CD14-positive monocyte (primary cell): ENCODE data around the gene UNC45B. TPM values are rescaled to one million over a fixed set of nuclear protein-coding genes. Genes with fewer than 3 reads are reported as not detected.

ENCODE experiments used
- DNase-seq, 3 donors: peaks; one replicate each; pipeline ENCODE4 v3.0.0-alpha.2; 2011 to 2022
- H2AFZ ChIP-seq: 2 replicates; pipeline ENCODE4 v1.6.0; 2012; ENCODE audit warnings: mild to moderate bottlenecking, low read depth, low read length, inconsistent platforms; ENCODE audit not compliant: insufficient read depth, poor library complexity, severe bottlenecking
- H3K27ac ChIP-seq, 2 donors: 1 replicate in 1 of 2; 2 replicates in 1 of 2; pipeline ENCODE4 v1.5.1; 2012 to 2013; ENCODE audit warnings: low read length in 2 of 2, control low read depth in 1 of 2, inconsistent platforms in 1 of 2, low read depth in 1 of 2, mild to moderate bottlenecking in 1 of 2
- H3K27me3 ChIP-seq, 2 donors: one replicate each; pipeline versions ENCODE4 v1.6.0 to v1.6.1; 2011 to 2013; ENCODE audit warnings: low read length in 2 of 2; ENCODE audit not compliant: control insufficient read depth in 2 of 2, insufficient read depth in 2 of 2
- H3K36me3 ChIP-seq, 2 donors: replicated peaks in 1 of 2; 1 replicate in 1 of 2; 2 replicates in 1 of 2; pipeline versions ENCODE4 v1.5.1 to v1.6.1; 2012 to 2013; ENCODE audit warnings: low read length in 2 of 2, control low read depth in 1 of 2, inconsistent platforms in 1 of 2, mild to moderate bottlenecking in 1 of 2; ENCODE audit not compliant: insufficient read depth in 2 of 2, control insufficient read depth in 1 of 2
- H3K4me1 ChIP-seq, 2 donors: 1 replicate in 1 of 2; 2 replicates in 1 of 2; pipeline versions ENCODE4 v1.5.1 to v1.6.1; 2012 to 2013; ENCODE audit warnings: low read length in 2 of 2, control low read depth in 1 of 2, inconsistent platforms in 1 of 2, mild to moderate bottlenecking in 1 of 2, moderate library complexity in 1 of 2; ENCODE audit not compliant: insufficient read depth in 2 of 2, control insufficient read depth in 1 of 2
- H3K4me2 ChIP-seq: replicated peaks from 2 replicates; pipeline ENCODE3; 2012; ENCODE audit warnings: low read length, moderate library complexity, mild to moderate bottlenecking; ENCODE audit not compliant: poor library complexity, severe bottlenecking; ENCODE audit errors: extremely low read depth
- H3K4me3 ChIP-seq, 3 experiments: fragments of 200-600 bp in 1 of 3; sonication (generic) in 1 of 3; replicated peaks in 1 of 3; 1 replicate in 2 of 3; 2 replicates in 1 of 3; pipeline ENCODE4 v1.5.1; 2011 to 2013; ENCODE audit warnings: low read length in 3 of 3, mild to moderate bottlenecking in 3 of 3, control low read depth in 2 of 3, low read depth in 2 of 3, inconsistent platforms in 1 of 3, moderate library complexity in 1 of 3
- H3K79me2 ChIP-seq: 2 replicates; pipeline ENCODE4 v1.6.0; 2012; ENCODE audit warnings: mild to moderate bottlenecking, control low read depth, inconsistent platforms, low read length, moderate library complexity; ENCODE audit not compliant: insufficient read depth
- H3K9ac ChIP-seq: 2 replicates; pipeline ENCODE4 v1.6.0; 2017; ENCODE audit warnings: low read length, mild to moderate bottlenecking; ENCODE audit not compliant: insufficient read depth, poor library complexity, severe bottlenecking
- H3K9me3 ChIP-seq, 2 donors: replicated peaks in 1 of 2; 1 replicate in 1 of 2; 2 replicates in 1 of 2; pipeline versions ENCODE4 v1.5.1 to v1.6.1; 2012 to 2013; ENCODE audit warnings: low read length in 2 of 2, control low read depth in 1 of 2; ENCODE audit not compliant: control insufficient read depth in 1 of 2, insufficient read depth in 1 of 2
- H4K20me1 ChIP-seq: 2 replicates; pipeline ENCODE4 v1.6.0; 2012; ENCODE audit warnings: mild to moderate bottlenecking, low read length, control low read depth, moderate library complexity; ENCODE audit not compliant: insufficient read depth
- H3K27ac Mint-ChIP-seq, 7 donors: one replicate each; pipeline ENCODE4 v1.8.0; 2020; ENCODE audit warnings: mild to moderate bottlenecking in 7 of 7, mixed read lengths in 7 of 7, moderate library complexity in 6 of 7, inconsistent platforms in 2 of 7
- H3K27me3 Mint-ChIP-seq, 3 donors: one replicate each; pipeline ENCODE4 v1.8.0; 2021 to 2022; ENCODE audit warnings: low read depth in 3 of 3, mild to moderate bottlenecking in 3 of 3, mixed read lengths in 3 of 3, moderate library complexity in 3 of 3, inconsistent platforms in 1 of 3
- H3K36me3 Mint-ChIP-seq, 2 donors: one replicate each; pipeline ENCODE4 v1.8.0; 2020; ENCODE audit warnings: mixed read lengths in 2 of 2, inconsistent platforms in 1 of 2, mild to moderate bottlenecking in 1 of 2
- H3K4me1 Mint-ChIP-seq: one replicate; pipeline ENCODE4 v1.8.0; 2020; ENCODE audit warnings: mild to moderate bottlenecking, mixed read lengths
- H3K4me3 Mint-ChIP-seq, 2 donors: one replicate each; pipeline ENCODE4 v1.8.0; 2020; ENCODE audit warnings: mild to moderate bottlenecking in 2 of 2, mixed read lengths in 2 of 2, moderate library complexity in 1 of 2
- H3K9me3 Mint-ChIP-seq, 7 donors: one replicate each; pipeline ENCODE4 v1.8.0; 2020 to 2022; ENCODE audit warnings: mixed read lengths in 7 of 7, mild to moderate bottlenecking in 6 of 7, moderate library complexity in 6 of 7, inconsistent platforms in 2 of 7
- CTCF ChIP-seq: fragments of 200-600 bp; IDR thresholded peaks from one replicate; pipeline ENCODE4 v1.8.0; 2022; ENCODE audit warnings: antibody characterized with exemption, mild to moderate bottlenecking
- WGBS: methylation state at CpG from one replicate; pipeline ENCODE4 v1.1.5; 2013; ENCODE audit warnings: missing lambda C conversion rate; ENCODE audit not compliant: insufficient coverage; 5-methylcytosine and 5-hydroxymethylcytosine counted together
- intact Hi-C, 2 donors: fragments of 100-400 bp; cut with micrococcal nuclease; formaldehyde crosslinking; loops; one replicate each; pipeline versions ENCODE4 v1.15.0 to v1.15.1; 2023
- polyA plus RNA-seq, 3 donors: library from polyadenylated mRNA; depleted of rRNA in 1 of 3; unstranded in 2 of 3; stranded (reverse) in 1 of 3; fragments of 300-500 nt in 2 of 3; fragments of >200 nt in 1 of 3; fragmentation: Illumina TruSeq in 2 of 3; gene quantifications; 1 replicate in 2 of 3; 2 replicates in 1 of 3; pipeline ENCODE4 v1.2.3, GENCODE V29; 2012 to 2021

The UNC45B gene
- polyA plus RNA-seq, 3 donors = not detected

GRCh38 chr17:35144840-35145239, 2.8 kb upstream of the UNC45B start:
- intact Hi-C loops = no loop called here
- Mint-ChIP-seq H3K9me3 (no peaks in the 10 kb centered on the region), H3K27ac (no peak overlapping the region), H3K27me3 (peaks cover 5% of the 10 kb centered on the region in 3 donors), H3K4me1 (peaks cover 11% of the 10 kb centered on the region), H3K4me3 (no peak overlapping the region), H3K36me3 (no peaks in the 10 kb centered on the region)
- H3K9me3 ChIP-seq = no peaks in the 10 kb centered on the region
- H3K27me3 ChIP-seq = no peaks in the 10 kb centered on the region
- no CpG with 5 or more reads among the region's 4 CpGs for WGBS
- no peak overlapping the region for H3K4me3 ChIP-seq
- H3K36me3 ChIP-seq = no peaks in the 10 kb centered on the region
- no peaks in the 10 kb centered on the region for H4K20me1 ChIP-seq
- no peak overlapping the region for H3K4me2 ChIP-seq
- peaks cover 0 to 13% of the 10 kb centered on the region in 2 donors for H3K4me1 ChIP-seq
- no peak for TF ChIP-seq CTCF
- DNase-seq = no peak
- H3K79me2 ChIP-seq = peaks cover 11% of the 10 kb centered on the region
- H2AFZ ChIP-seq = no peak overlapping the region
- no peak overlapping the region for H3K27ac ChIP-seq
- no peak overlapping the region for H3K9ac ChIP-seq

GRCh38 chr17:35146214-35146833, 1.3 kb upstream of the UNC45B start:
- Histone ChIP-seq H3K36me3 (no peaks in the 10 kb centered on the region), H3K27me3 (no peaks in the 10 kb centered on the region), H3K4me3 (no peak overlapping the region), H3K9ac (no peak overlapping the region), H2AFZ (no peak overlapping the region), H4K20me1 (no peaks in the 10 kb centered on the region), H3K4me1 (peaks cover 0 to 7% of the 10 kb centered on the region in 2 donors), H3K27ac (no peak overlapping the region), H3K4me2 (no peak overlapping the region), H3K79me2 (peaks cover 5% of the 10 kb centered on the region), H3K9me3 (no peaks in the 10 kb centered on the region)
- Mint-ChIP-seq H3K9me3 (peaks cover 0 to 3% (median 0%) of the 10 kb centered on the region in 7 donors), H3K4me3 (no peak overlapping the region), H3K27me3 (peaks cover 5 to 7% (median 5%) of the 10 kb centered on the region in 3 donors), H3K27ac (no peak overlapping the region), H3K36me3 (no peaks in the 10 kb centered on the region), H3K4me1 (peaks cover 5% of the 10 kb centered on the region)
- 94% methylated on average over 2 of the region's 4 CpGs for WGBS
- no peak for DNase-seq
- no peak for TF ChIP-seq CTCF
- intact Hi-C loops = no loop called here
